Ishikawa (cell line): ENCODE results near the gene HOXC5.

Source experiments
- CEBPB ChIP-seq: IDR thresholded peaks from 2 replicates; pipeline ENCODE4 v1.6.1; 2012
- CREB1 ChIP-seq: IDR thresholded peaks from 2 replicates; pipeline ENCODE4 v1.6.1; 2012; ENCODE audit warnings: low read depth
- EGR1 ChIP-seq: IDR thresholded peaks from 2 replicates; pipeline ENCODE4 v1.6.1; 2012
- EP300 ChIP-seq: IDR thresholded peaks from 2 replicates; pipeline ENCODE4 v1.6.1; 2012; ENCODE audit warnings: borderline replicate concordance
- FOXM1 ChIP-seq: IDR thresholded peaks from 2 replicates; pipeline ENCODE4 v1.6.1; 2012; ENCODE audit warnings: low read depth, borderline replicate concordance
- RAD21 ChIP-seq: IDR thresholded peaks from 2 replicates; pipeline ENCODE4 v1.6.1; 2012; ENCODE audit warnings: low read depth
- TAF1 ChIP-seq: IDR thresholded peaks from 2 replicates; pipeline ENCODE4 v1.6.1; 2012; ENCODE audit warnings: low read depth, mild to moderate bottlenecking
- TCF12 ChIP-seq: IDR thresholded peaks from 2 replicates; pipeline ENCODE4 v1.6.1; 2012; ENCODE audit warnings: low read depth
- TEAD4 ChIP-seq: IDR thresholded peaks from 2 replicates; pipeline ENCODE4 v1.6.1; 2012
- YY1 ChIP-seq: IDR thresholded peaks from 2 replicates; pipeline ENCODE4 v1.6.1; 2012; ENCODE audit warnings: low read depth
- ZBTB7A ChIP-seq: IDR thresholded peaks from 2 replicates; pipeline ENCODE4 v1.6.1; 2012; ENCODE audit warnings: low read depth
- TF ChIP-seq, protein P1 (sequence below): IDR thresholded peaks from 2 replicates; pipeline ENCODE4 v1.6.1; 2012; ENCODE audit warnings: low read depth, mild to moderate bottlenecking
- TF ChIP-seq, protein P2 (sequence below): IDR thresholded peaks from 2 replicates; pipeline ENCODE4 v1.6.1; 2012
- TF ChIP-seq, protein P3 (sequence below): IDR thresholded peaks from 2 replicates; pipeline ENCODE4 v1.6.1; 2012

DNA sequence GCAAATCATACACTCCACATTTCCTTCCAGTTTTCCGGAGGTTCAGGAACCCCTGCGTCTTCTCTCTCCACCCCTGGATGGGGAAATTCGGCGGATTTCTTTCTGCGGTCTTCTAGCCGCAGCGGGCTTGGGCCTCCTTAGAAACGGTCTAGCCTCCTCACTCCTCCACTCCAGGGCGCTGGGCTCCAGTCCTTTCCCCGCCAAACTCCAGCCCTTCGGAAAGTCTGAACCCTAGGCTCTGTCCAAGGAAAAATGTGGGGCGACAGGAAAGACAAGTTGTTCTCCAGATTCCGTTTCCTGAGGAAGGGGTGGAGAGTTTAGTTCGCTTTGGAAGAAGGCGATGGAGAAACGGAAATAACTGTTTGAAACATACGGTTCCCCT lies 49.3 kb upstream of the HOXC5 start:
- TF ChIP-seq CEBPB (no peak), CREB1 (no peak), RAD21 (no peak), TEAD4 (no peak), TAF1 (no peak), TCF12 (no peak), ZBTB7A (no peak), FOXM1 (no peak), EGR1 (no peak), YY1 (no peak), EP300 (no peak)
- TF ChIP-seq, protein P1, sequence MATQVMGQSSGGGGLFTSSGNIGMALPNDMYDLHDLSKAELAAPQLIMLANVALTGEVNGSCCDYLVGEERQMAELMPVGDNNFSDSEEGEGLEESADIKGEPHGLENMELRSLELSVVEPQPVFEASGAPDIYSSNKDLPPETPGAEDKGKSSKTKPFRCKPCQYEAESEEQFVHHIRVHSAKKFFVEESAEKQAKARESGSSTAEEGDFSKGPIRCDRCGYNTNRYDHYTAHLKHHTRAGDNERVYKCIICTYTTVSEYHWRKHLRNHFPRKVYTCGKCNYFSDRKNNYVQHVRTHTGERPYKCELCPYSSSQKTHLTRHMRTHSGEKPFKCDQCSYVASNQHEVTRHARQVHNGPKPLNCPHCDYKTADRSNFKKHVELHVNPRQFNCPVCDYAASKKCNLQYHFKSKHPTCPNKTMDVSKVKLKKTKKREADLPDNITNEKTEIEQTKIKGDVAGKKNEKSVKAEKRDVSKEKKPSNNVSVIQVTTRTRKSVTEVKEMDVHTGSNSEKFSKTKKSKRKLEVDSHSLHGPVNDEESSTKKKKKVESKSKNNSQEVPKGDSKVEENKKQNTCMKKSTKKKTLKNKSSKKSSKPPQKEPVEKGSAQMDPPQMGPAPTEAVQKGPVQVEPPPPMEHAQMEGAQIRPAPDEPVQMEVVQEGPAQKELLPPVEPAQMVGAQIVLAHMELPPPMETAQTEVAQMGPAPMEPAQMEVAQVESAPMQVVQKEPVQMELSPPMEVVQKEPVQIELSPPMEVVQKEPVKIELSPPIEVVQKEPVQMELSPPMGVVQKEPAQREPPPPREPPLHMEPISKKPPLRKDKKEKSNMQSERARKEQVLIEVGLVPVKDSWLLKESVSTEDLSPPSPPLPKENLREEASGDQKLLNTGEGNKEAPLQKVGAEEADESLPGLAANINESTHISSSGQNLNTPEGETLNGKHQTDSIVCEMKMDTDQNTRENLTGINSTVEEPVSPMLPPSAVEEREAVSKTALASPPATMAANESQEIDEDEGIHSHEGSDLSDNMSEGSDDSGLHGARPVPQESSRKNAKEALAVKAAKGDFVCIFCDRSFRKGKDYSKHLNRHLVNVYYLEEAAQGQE: no peak
- TF ChIP-seq, protein P2, sequence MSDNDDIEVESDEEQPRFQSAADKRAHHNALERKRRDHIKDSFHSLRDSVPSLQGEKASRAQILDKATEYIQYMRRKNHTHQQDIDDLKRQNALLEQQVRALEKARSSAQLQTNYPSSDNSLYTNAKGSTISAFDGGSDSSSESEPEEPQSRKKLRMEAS: no peak
- TF ChIP-seq, protein P3, sequence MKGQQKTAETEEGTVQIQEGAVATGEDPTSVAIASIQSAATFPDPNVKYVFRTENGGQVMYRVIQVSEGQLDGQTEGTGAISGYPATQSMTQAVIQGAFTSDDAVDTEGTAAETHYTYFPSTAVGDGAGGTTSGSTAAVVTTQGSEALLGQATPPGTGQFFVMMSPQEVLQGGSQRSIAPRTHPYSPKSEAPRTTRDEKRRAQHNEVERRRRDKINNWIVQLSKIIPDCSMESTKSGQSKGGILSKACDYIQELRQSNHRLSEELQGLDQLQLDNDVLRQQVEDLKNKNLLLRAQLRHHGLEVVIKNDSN: no peak
